Measurements from ENCODE around the gene TTC7B.

DNA sequence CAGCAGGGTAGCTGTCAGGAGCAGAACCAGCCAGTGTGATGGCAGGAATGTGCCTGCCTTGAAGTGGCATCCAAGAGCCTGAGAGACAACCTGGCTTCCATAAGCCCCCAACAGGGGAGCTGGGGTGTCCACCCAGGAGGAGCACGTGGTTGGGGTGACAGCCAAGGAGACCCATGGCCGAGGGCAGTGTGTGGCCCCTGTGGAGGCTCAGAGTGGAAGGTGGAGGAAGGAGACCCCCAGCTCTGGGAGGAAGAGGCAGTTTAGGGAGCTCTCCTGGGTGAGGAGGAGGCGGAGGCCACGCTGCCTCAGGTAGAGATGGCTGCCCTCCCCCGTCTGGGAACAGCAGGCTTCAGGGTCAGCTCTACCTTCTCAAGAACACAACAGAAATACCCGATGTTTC lies 272.4 kb downstream of the TTC7B start:
- no peak for TF ChIP-seq RAD21 (IDR thresholded peaks at IDR 0.05; ENCODE audit: low read depth)
- no peak for TF ChIP-seq MAX (IDR thresholded peaks at IDR 0.05)
- TF ChIP-seq, protein P1, sequence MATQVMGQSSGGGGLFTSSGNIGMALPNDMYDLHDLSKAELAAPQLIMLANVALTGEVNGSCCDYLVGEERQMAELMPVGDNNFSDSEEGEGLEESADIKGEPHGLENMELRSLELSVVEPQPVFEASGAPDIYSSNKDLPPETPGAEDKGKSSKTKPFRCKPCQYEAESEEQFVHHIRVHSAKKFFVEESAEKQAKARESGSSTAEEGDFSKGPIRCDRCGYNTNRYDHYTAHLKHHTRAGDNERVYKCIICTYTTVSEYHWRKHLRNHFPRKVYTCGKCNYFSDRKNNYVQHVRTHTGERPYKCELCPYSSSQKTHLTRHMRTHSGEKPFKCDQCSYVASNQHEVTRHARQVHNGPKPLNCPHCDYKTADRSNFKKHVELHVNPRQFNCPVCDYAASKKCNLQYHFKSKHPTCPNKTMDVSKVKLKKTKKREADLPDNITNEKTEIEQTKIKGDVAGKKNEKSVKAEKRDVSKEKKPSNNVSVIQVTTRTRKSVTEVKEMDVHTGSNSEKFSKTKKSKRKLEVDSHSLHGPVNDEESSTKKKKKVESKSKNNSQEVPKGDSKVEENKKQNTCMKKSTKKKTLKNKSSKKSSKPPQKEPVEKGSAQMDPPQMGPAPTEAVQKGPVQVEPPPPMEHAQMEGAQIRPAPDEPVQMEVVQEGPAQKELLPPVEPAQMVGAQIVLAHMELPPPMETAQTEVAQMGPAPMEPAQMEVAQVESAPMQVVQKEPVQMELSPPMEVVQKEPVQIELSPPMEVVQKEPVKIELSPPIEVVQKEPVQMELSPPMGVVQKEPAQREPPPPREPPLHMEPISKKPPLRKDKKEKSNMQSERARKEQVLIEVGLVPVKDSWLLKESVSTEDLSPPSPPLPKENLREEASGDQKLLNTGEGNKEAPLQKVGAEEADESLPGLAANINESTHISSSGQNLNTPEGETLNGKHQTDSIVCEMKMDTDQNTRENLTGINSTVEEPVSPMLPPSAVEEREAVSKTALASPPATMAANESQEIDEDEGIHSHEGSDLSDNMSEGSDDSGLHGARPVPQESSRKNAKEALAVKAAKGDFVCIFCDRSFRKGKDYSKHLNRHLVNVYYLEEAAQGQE (IDR thresholded peaks at IDR 0.05; ENCODE audit: low read depth), result no peak
- no peak for TF ChIP-seq EP300 (IDR thresholded peaks at IDR 0.05; ENCODE audit: borderline replicate concordance)
- no peak for TF ChIP-seq TEAD4 (IDR thresholded peaks at IDR 0.05)
- TF ChIP-seq YY1 (IDR thresholded peaks at IDR 0.05; ENCODE audit: low read depth), result no peak
- TF ChIP-seq TAF1 (IDR thresholded peaks at IDR 0.05; ENCODE audit: low read depth), result no peak
- TF ChIP-seq NFIC (IDR thresholded peaks at IDR 0.05), result no peak
- TF ChIP-seq FOXM1 (IDR thresholded peaks at IDR 0.05; ENCODE audit: borderline replicate concordance, low read depth), result no peak
- no peak for TF ChIP-seq CEBPB (IDR thresholded peaks at IDR 0.05)
- TF ChIP-seq, protein P2, sequence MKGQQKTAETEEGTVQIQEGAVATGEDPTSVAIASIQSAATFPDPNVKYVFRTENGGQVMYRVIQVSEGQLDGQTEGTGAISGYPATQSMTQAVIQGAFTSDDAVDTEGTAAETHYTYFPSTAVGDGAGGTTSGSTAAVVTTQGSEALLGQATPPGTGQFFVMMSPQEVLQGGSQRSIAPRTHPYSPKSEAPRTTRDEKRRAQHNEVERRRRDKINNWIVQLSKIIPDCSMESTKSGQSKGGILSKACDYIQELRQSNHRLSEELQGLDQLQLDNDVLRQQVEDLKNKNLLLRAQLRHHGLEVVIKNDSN (IDR thresholded peaks at IDR 0.05), result no peak
- no peak for TF ChIP-seq CREB1 (IDR thresholded peaks at IDR 0.05; ENCODE audit: low read depth)
- no peak for TF ChIP-seq TCF12 (IDR thresholded peaks at IDR 0.05; ENCODE audit: low read depth)
- no peak for TF ChIP-seq ZBTB7A (IDR thresholded peaks at IDR 0.05; ENCODE audit: low read depth)
